Common myeloid progenitor, CD34-positive (primary cell): ENCODE measurements around the gene LATS2. TPM values are rescaled to one million over a fixed set of nuclear protein-coding genes. Genes with fewer than 3 reads are reported as not detected.

ENCODE experiments used
- CTCF ChIA-PET: fragments of 350-600 bp; sonication (Branson Sonifier 250); formaldehyde crosslinking; loops from one replicate; lab custom pipeline; 2021; ENCODE audit warnings: antibody characterized with exemption; lab: Charles Lee
- POLR2A ChIA-PET: fragments of 350-600 bp; sonication (Branson Sonifier 250); formaldehyde crosslinking; loops from one replicate; lab custom pipeline; 2021; ENCODE audit warnings: antibody characterized with exemption; lab: Charles Lee
- DNase-seq, 3 donors: peaks; one replicate each; pipeline versions ENCODE4 v3.0.0 to v3.0.0-alpha.2; 2013
- H3K27ac ChIP-seq, 2 experiments: 1 replicate in 1 of 2; 2 replicates in 1 of 2; pipeline ENCODE4 v1.7.0; 2013; ENCODE audit warnings: inconsistent platforms in 2 of 2, low read length in 2 of 2, mild to moderate bottlenecking in 2 of 2, low read depth in 1 of 2, moderate library complexity in 1 of 2; ENCODE audit not compliant: severe bottlenecking in 2 of 2, insufficient read depth in 1 of 2, poor library complexity in 1 of 2
- H3K27me3 ChIP-seq, 5 experiments: replicated peaks in 2 of 5; 1 replicate in 3 of 5; 2 replicates in 2 of 5; pipeline versions ENCODE4 v1.6.1 to v1.7.0; 2013; ENCODE audit warnings: low read length in 4 of 5, mild to moderate bottlenecking in 2 of 5, moderate library complexity in 2 of 5, inconsistent platforms in 1 of 5; ENCODE audit not compliant: insufficient read depth in 5 of 5, control insufficient read depth in 4 of 5
- H3K36me3 ChIP-seq, 4 experiments: 1 replicate in 2 of 4; 2 replicates in 2 of 4; pipeline versions ENCODE4 v1.6.1 to v1.7.0; 2013; ENCODE audit warnings: low read length in 3 of 4, control low read depth in 1 of 4, mild to moderate bottlenecking in 1 of 4; ENCODE audit not compliant: control insufficient read depth in 4 of 4, insufficient read depth in 4 of 4
- H3K4me1 ChIP-seq, 4 experiments: 1 replicate in 3 of 4; 2 replicates in 1 of 4; pipeline versions ENCODE4 v1.6.1 to v1.7.1; 2013; ENCODE audit warnings: low read length in 3 of 4, mild to moderate bottlenecking in 3 of 4, control low read depth in 1 of 4, inconsistent platforms in 1 of 4, moderate library complexity in 1 of 4; ENCODE audit not compliant: control insufficient read depth in 4 of 4, insufficient read depth in 4 of 4; ENCODE audit errors: control extremely low read depth in 1 of 4
- H3K4me3 ChIP-seq, 7 experiments: 1 replicate in 4 of 7; 2 replicates in 3 of 7; pipeline versions ENCODE4 v1.5.1 to v1.7.0; 2013; ENCODE audit warnings: mild to moderate bottlenecking in 7 of 7, low read length in 6 of 7, moderate library complexity in 6 of 7, inconsistent platforms in 2 of 7, low read depth in 2 of 7, control low read depth in 1 of 7; ENCODE audit not compliant: insufficient read depth in 4 of 7, control insufficient read depth in 1 of 7; ENCODE audit errors: extremely low read depth in 1 of 7
- H3K9me3 ChIP-seq, 5 experiments: 1 replicate in 4 of 5; 2 replicates in 1 of 5; pipeline versions ENCODE4 v1.6.1 to v1.7.1; 2013; ENCODE audit warnings: low read length in 4 of 5, mild to moderate bottlenecking in 2 of 5, inconsistent platforms in 1 of 5, low read depth in 1 of 5, moderate library complexity in 1 of 5; ENCODE audit not compliant: control insufficient read depth in 4 of 5, insufficient read depth in 2 of 5; ENCODE audit errors: control extremely low read depth in 1 of 5
- WGBS: methylation state at CpG from one replicate; pipeline ENCODE4 v1.1.5; 2013; ENCODE audit not compliant: insufficient coverage; 5-methylcytosine and 5-hydroxymethylcytosine counted together
- polyA plus RNA-seq: library from polyadenylated mRNA; unstranded; fragments of 120-200 nt; gene quantifications from one replicate; pipeline ENCODE4 v1.2.1, GENCODE V29; 2013

Gene LATS2
- 15.5 TPM for polyA plus RNA-seq

DNA sequence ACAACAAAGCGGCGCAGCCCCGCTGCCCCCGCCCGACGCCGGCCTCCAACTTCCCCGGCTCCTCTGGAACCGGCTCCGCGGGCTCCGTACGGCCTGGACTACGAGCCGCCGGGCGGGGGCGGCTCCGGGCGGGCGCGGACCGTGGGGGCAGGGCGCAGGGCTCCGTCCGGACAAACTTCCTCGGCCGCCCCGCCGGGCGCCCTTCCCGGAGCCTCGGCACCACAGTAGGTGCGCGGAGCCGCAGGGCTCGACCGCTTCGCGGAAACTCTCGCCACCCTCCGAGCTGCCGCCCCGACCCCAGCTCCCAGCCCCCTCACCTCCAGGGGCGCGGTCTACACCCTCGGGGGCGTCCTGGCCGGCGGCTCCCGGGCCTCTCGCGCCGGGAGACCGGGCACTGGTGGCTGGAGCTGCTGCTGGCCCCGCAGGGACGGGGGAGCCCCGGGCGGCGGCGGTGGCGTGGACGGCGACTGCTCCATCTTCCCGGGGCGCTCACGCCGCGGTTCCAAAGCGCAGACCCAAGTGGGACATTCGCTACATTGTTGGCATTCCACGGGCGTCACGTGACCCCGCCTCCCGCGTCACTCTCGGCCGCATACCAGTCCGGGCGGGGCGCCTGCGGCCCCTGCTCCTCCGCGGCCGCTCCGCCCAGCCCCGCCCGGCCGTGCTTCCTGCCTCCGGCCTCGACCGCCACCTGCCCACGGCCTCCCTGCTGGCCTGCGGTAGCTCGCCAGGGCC lies at the start of gene LATS2:
Gene LATS2, minus strand, starts transcription at position 558 of the 735 bp plus-strand sequence. CDS start 15,560 bp downstream, outside the sequence.
- H3K27ac ChIP-seq: peak within 1 kb of the TSS; percentile 81 to 86
- H3K27me3 ChIP-seq: no peaks in the 10 kb centered on the region
- ChIA-PET POLR2A (interaction anchor here (2.5 to 3.2 kb wide), 2 partner anchors 10 to 13 kb away, joined by 7 to 22 read pairs; no protein-coding TSS in a partner anchor), CTCF (interaction anchor here (0.6 kb wide), 1 partner anchor 61 kb away, joined by 3 read pairs; no protein-coding TSS in a partner anchor)
- 0% methylated on average over 72 of the region's 96 CpGs for WGBS
- H3K4me3 ChIP-seq: peak within 1 kb of the TSS; percentile 72 to 92 (median 86)
- peak; percentile 81 to 89 (median 83) for DNase-seq
- peaks cover 0 to 8% (median 1%) of the 10 kb centered on the region in 4 experiments for H3K36me3 ChIP-seq
- H3K9me3 ChIP-seq: no peaks in the 10 kb centered on the region
- peaks cover 12 to 54% (median 36%) of the 10 kb centered on the region in 4 experiments for H3K4me1 ChIP-seq

DNA sequence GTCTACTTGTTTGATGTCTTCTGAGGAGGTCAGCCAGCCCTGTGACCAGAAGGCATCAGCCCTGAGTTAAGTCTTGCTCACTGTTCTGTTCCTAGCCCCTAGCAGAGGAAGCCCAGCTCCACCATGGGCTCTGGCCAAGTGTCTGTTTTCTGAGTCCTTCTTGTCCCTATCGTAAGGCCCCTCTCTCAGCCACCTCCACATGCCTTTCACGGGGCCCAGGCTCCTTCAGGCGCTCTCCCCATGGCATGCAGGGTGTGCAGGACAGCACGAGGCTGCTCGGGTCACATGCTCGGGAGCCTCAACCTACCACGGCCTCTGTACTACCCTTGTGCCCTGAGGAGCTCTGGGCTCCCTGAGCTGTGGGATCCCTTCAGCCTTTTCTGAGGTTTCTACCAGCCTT lies 47.8 kb upstream of the LATS2 start:
- Histone ChIP-seq H3K4me1 (peaks cover 0 to 2% (median 0%) of the 10 kb centered on the region in 4 experiments), H3K27ac (no peak overlapping the region), H3K36me3 (no peaks in the 10 kb centered on the region), H3K9me3 (no peaks in the 10 kb centered on the region), H3K27me3 (no peaks in the 10 kb centered on the region), H3K4me3 (no peak overlapping the region)
- no peak for DNase-seq
- POLR2A ChIA-PET: interaction anchor here (0.6 kb wide), 1 partner anchor 607 kb away, joined by 3 read pairs; no protein-coding TSS in a partner anchor
- CTCF ChIA-PET: interaction anchor here (1.0 to 2.8 kb wide), 4 partner anchors 15 to 369 kb away, joined by 3 to 13 read pairs (median 4); no protein-coding TSS in a partner anchor
- WGBS: 94% methylated on average over 7 of the region's 7 CpGs

- Histone ChIP-seq H3K4me3 (no peak overlapping the region), H3K4me1 (peaks cover 0 to 2% (median 0%) of the 10 kb centered on the region in 4 experiments), H3K27ac (no peak overlapping the region), H3K27me3 (no peaks in the 10 kb centered on the region), H3K9me3 (no peaks in the 10 kb centered on the region), H3K36me3 (no peaks in the 10 kb centered on the region)
- POLR2A ChIA-PET: no interaction called here
- CTCF ChIA-PET: no interaction called here
- DNase-seq: no peak
- 67% methylated on average over 1 of the region's 4 CpGs for WGBS
Measured at GRCh38 chr13:21106089-21106488, 44.7 kb upstream of the LATS2 start.

DNA sequence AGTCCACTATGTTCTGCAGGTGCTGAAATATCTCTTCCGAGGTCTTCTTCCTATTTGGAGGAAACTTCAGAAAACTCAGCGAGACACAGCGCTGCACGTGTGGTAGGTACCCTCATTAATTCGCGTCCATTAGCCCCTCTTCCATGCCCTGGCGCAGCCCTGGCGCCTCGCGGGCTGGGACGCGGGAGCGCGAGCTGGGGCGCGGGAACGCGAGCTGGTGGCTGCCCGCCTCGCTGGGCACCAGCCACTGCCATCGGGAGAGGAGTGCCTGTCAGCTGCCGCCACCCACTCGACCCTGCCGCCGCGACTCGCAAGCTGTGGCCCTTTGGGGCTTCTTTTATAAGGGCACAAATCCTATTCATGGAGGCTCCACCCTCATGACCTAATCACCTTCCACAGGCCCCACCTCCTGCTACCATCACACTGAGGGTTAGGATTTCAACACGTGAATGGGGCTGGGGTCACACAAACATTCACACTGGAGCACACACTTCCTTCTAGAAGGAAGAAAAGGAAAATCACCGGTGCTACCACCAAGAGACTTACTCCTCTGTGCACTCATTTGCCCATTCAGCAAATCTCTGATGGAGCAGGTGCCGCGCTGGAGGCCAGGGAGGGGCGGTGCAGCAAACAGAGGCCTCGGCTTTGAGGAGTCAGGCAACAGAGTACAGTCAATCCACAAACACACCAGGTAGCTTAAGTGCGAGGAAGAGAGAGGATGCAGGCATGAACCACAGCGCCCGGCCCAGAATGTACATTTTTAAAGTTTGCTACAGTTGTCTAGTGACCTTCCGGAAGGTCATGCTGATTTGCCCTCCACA lies 43.0 kb upstream of the LATS2 start:
- Histone ChIP-seq H3K4me3 (no peak overlapping the region), H3K27me3 (no peaks in the 10 kb centered on the region), H3K9me3 (no peaks in the 10 kb centered on the region), H3K27ac (no peak overlapping the region), H3K36me3 (no peaks in the 10 kb centered on the region), H3K4me1 (no peaks in the 10 kb centered on the region)
- ChIA-PET POLR2A (interaction anchor here (0.6 kb wide), 1 partner anchor 40 kb away, joined by 3 read pairs; no protein-coding TSS in a partner anchor), CTCF (interaction anchor here (1.1 kb wide), 1 partner anchor 55 kb away, joined by 3 read pairs; no protein-coding TSS in a partner anchor)
- WGBS: 97% methylated on average over 30 of the region's 37 CpGs
- DNase-seq: no peak

DNA sequence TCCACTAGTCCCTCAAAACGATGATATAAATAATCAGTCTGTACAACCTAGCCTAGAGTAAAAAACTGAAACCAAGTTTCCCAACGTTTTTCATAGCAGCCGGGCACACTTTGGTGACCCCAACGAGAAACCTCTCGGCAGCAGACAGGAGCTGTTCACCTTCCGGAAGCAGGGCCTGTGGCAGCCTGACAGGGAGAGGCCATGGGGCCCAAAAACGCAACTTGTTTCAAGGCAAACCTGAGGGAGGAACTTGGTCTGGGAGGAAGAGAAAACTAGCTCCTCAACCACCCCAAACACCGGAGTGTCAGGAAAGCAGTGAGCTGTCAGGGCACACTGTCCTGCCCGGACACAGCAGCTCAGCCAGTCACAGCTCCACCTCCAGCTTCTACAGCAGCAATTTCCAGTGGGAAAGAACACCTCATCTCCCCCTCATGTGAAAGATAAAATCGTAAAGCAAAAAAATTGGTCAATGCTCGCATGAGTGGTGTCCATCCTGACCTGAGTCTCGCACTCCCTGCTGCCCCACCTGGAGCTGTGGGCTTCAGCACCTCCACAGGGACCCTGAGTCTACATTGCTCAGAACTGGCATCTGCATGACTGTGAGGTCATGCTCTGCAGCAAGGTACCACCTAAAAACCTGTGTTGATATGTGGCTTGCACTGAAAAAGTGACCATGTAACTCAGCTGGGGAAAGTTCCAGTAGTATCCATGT lies 40.6 kb upstream of the LATS2 start:
- POLR2A ChIA-PET: no interaction called here
- DNase-seq: no peak
- no peaks in the 10 kb centered on the region for H3K27me3 ChIP-seq
- no peak overlapping the region for H3K4me3 ChIP-seq
- H3K4me1 ChIP-seq: no peaks in the 10 kb centered on the region
- no peaks in the 10 kb centered on the region for H3K36me3 ChIP-seq
- no peak overlapping the region for H3K27ac ChIP-seq
- CTCF ChIA-PET: interaction anchor here (0.9 to 1.5 kb wide), 4 partner anchors 9 to 68 kb away, joined by 3 read pairs; no protein-coding TSS in a partner anchor
- 93% methylated on average over 9 of the region's 12 CpGs for WGBS
- H3K9me3 ChIP-seq: no peaks in the 10 kb centered on the region

GRCh38 chr13:21100994-21101757 lies 39.8 kb upstream of the LATS2 start:
- 88% methylated on average over 2 of the region's 12 CpGs for WGBS
- no peak for DNase-seq

More at GRCh38 chr13:21100994-21101757, 39.8 kb upstream of the LATS2 start:
- Histone ChIP-seq H3K4me3 (no peak overlapping the region), H3K27me3 (no peaks in the 10 kb centered on the region), H3K36me3 (no peaks in the 10 kb centered on the region), H3K4me1 (no peaks in the 10 kb centered on the region), H3K9me3 (no peaks in the 10 kb centered on the region), H3K27ac (no peak overlapping the region)
- CTCF ChIA-PET: interaction anchor here (1.0 to 1.5 kb wide), 3 partner anchors 9 to 67 kb away, joined by 3 read pairs; no protein-coding TSS in a partner anchor
- POLR2A ChIA-PET: no interaction called here
